Measurements from ENCODE around the gene CBLN1.

DNA sequence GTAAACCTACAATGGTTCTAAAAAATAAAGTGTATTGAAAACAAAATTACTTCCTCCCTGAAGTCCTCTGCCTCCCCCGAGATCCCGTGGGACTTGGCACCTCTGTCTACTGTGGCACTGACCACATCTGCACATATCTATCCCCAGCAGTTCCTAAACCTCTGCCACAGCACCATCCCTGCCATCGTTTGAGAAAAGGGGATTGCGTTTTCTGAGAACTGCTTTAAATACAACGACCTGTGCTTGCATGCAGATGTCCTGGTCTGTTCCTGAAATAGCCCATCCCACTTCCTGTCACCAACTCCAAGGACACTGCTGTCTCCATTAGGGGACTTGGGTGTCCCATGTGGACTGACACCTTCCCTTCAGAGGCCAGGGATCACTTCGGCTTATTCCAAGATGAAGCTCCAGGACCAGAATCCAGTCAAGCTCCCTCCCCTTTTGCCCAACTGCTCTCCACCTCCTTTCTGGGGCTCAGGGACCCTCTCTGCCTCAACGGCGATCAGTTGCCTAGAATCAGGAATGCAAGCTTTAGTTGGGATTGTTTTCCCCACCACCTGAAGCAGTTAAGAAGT lies 20.6 kb downstream of the CBLN1 start:
- no peak for TF ChIP-seq CTCF (IDR thresholded peaks at IDR 0.05; ENCODE audit: poor library complexity)
- no peak for TF ChIP-seq EZH2 (IDR thresholded peaks at IDR 0.05; ENCODE audit: borderline replicate concordance)
